ENCODE measurements around the gene INSM1.
"Not testable (repeated sequence)": the region's sequence is repeated elsewhere in the genome, so short reads cannot be mapped to it uniquely, and the experiment has no call there.

INSM1 gene, protein sequence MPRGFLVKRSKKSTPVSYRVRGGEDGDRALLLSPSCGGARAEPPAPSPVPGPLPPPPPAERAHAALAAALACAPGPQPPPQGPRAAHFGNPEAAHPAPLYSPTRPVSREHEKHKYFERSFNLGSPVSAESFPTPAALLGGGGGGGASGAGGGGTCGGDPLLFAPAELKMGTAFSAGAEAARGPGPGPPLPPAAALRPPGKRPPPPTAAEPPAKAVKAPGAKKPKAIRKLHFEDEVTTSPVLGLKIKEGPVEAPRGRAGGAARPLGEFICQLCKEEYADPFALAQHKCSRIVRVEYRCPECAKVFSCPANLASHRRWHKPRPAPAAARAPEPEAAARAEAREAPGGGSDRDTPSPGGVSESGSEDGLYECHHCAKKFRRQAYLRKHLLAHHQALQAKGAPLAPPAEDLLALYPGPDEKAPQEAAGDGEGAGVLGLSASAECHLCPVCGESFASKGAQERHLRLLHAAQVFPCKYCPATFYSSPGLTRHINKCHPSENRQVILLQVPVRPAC

DNA sequence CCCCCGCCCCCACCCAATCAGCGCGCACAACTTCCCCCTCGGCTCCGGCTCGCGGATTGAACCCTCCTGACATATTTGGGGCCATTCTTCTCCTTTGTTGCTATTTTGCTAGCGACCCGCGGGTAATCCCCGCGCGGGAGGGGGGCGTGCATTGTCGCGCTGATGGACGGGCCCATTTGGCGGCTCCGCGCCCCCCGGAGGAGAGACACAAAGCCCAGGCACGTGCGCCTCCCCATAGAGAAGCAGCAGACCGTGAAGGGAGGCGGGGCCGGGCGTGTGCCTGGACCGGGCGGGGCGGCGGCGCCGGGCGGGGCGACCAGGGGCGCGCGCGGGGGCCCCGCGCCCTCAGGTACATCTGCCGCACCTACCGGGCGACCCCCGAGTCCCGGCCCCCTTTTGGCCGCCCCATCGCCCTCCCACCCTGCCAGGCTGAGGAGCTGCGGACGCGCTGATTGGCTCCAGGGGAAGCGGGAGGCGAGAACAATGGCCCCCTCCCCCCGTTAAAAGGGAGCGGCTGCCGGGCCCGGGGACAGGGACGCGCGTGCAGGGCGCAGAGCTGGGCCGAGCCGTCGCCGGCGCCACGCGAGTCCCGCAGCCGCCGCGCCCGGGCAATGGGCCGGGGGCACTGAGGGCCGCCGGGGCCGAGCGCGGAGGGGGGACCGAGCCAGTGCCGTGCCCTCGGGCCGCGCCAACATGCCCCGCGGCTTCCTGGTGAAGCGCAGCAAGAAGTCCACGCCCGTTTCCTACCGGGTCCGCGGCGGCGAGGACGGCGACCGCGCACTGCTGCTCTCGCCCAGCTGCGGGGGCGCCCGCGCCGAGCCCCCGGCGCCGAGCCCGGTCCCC is at the start of gene INSM1:
INSM1 (plus strand) TSS at position 530 of the 843 bp plus-strand sequence; CDS start at position 694, 164 bp downstream.
- no peak for DNase-seq

DNA sequence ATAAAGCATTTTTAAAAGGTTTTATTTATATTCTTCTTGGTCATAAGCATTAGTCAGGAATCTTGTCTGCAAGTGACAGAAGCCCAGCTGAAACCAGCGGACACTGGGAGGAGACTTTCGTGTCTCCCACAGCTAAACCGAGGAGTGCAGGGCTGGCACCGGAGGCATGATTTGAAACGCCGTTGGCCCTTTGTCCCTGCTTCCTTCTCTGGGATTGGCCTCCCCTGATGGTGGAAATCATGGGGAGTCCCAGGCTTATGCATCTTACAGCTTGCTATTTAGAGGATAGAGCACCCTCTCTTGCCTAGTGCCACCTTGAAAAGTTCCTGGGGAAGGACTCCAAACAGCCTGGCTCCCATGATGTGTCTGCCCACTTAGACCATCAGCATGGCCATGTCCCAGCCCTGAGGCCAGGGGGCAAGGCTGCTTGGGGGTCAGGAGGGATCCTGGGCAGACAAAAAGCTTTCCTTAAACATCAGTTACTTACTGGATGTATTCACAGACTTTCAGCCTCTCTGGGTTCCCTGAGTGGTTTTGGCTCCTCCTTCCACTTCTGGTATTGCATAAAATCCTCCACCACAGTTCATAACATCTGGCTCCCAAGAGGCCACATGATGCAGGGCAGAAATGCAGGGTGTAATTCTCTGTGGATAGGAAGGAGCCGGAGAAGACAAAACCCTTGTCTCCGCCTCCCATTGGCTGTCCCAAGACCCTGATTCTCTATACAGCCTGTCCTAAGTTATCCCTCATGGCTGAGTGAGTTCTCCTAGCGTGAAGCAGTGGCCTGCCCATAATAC is 49.3 kb upstream of the INSM1 start:
- no peak for DNase-seq

- DNase-seq: no peak
These were observed 46.8 kb upstream of the INSM1 start for GRCh38 chr20:20321134-20321533.

GRCh38 chr20:20321917-20322316 is 46.0 kb upstream of the INSM1 start:
- no peak for DNase-seq

DNA sequence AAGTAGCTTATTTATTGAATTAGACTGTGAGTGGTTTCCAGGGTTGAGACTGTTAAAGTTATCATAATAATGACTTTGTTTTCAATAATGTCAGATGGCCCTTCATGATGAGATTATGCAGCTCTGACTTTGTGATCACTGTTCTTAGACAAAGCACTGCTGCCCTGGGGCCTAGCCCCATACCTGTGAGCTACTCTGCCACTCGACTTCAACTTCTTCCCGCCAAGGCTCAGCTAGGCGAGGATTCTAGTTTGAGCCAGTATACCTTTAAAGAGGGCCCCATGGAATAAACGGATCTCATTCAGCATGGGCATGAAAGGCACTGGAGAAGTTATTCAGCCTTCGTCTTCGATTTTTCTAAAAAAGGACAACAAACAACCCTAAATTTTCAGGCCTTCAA is 45.0 kb upstream of the INSM1 start:
- no peak for DNase-seq

DNA sequence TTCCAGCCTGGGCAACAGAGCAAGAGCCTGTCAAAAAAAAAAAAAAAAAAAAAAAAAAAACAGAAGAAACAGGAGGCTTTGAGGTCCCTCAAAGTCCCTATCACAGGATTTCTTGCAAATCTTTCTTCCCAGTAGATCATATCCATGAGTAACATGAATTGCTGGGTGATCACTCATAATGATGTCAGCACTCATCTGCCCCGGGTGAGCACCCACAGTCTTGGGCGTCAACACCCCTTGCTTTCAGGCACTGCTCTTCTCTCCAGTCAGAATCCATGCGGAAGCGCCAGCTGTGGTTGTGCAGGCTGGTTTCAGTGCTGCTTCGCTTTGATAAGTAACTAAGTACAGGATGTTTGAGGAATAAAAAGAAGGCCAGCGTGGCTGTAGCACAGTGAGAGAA is 40.2 kb upstream of the INSM1 start:
- no peak for DNase-seq

DNA sequence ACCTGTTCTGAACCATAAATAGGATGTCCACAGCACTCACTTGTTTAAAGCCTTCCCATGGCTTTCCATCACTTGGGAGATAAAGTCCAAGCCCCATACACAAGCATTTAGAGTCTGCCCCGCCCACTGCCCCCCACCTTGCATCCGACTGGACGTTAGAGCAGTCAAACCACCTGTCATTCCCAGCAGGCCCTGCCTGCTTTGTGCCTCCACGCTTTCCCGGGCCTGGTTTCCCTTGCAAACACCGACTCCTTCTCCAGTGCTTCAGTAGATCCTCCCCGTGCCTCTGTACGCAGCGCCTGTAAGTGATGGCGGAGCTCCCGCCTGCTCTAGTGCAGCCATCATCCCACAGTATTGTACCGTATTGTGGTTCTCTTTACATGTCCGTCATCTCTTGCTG is 38.3 kb upstream of the INSM1 start:
- no peak for DNase-seq

GRCh38 chr20:20331156-20331555 is 36.7 kb upstream of the INSM1 start:
- no peak for DNase-seq

DNA sequence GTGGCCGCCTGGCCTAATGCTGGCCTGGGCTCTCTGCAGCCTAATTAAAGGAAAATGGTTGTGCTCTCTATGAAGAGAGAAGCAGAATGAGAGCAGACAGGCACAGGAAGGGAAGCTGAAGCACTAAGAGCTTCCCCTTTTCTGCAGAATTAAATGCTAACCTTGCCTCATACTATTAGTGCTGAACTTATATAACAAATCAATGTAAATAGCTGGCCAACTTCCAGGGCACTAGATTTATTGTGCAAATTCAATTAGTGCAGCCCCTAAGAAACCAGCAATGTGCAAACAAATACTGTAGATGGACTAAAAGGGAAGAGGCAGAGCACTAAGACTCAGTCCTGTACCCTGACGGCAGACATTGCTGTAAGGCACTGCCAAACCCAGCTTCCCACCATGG is 36.1 kb upstream of the INSM1 start:
- DNase-seq: no peak

GRCh38 chr20:20333866-20334265 is 34.0 kb upstream of the INSM1 start:
- DNase-seq: no peak

DNA sequence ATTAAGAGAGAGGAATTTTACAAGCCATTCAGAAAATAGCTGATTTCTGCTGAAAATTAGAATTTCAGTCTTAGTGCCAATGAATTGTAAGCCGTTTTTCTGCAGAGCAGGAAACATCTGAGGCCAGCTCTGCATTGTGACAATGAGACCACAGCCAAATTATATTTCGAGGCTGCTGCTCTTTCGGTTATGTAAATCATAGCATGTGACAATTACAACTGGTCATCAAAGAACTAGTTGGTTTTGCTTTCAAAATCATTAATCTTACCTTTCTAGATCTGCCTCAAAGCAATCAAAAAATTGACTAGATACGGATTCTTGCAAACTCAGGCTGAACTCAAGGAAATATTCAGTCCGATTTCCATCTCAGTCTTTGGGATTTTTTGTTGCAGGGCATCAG is 33.4 kb upstream of the INSM1 start:
- no peak for DNase-seq

GRCh38 chr20:20338133-20338730 is 29.7 kb upstream of the INSM1 start:
- DNase-seq: no peak

DNA sequence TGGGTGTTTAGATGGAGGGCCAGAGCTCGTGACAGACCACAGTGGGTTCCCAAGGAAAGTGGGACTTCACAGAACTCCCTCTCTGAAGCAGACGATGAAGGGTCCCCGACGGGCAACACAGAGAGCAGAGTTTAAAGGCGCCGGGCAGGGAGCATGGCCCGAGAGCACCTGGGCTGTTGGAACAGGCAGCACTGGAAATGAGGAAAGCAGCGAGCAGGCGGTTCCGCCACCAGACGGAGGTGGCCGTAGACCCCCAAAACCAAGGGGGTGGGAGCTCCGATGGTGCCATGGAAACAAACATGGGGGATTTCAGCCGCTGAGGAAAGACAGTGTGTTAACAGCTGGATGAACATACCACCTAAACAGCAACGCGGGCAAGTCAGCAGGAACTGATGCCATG is 27.5 kb upstream of the INSM1 start:
- no peak for DNase-seq

- DNase-seq: no peak
These were observed 26.5 kb upstream of the INSM1 start for GRCh38 chr20:20341371-20341770.

- DNase-seq: no peak
These were observed 25.8 kb upstream of the INSM1 start for GRCh38 chr20:20342066-20342465.

- no peak for DNase-seq
These were observed 24.0 kb upstream of the INSM1 start for GRCh38 chr20:20343932-20344331.

DNA sequence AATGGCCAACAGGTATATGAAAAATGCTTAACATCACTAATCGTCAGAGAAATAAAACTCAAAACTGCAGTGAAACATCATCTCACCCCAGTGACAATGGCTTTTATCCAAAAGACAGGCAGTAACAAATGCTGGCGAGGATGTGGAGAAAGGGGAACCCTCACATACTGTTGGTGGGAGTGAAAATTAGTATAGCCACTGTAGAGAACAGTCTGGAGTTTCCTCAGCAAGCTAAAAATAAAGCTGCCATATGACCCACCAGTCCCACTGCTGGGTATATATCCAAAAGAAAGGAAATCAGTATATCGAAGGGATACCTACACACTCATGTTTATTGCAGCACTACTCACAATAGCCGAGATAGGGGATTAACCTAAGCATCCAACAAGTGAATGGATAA is 23.4 kb upstream of the INSM1 start:
- DNase-seq: no peak

DNA sequence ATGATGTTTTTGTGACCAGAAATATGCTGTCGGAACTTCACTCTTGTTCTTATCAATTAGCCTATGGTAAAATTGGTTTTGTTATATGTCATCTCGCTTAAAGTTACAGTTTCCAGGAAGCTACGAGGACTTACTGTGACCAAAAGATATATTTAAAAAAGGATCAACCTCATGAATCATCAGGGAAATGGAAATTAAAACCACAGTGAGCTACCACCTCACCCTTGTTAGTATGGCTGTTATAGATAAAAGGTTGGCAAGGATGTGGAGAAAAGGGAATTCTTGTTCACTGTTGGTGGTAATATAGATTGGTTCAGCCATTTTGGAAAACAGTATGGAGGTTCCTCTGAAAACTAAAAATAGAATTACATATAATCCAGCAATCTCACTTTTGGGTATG is 14.3 kb upstream of the INSM1 start:
- DNase-seq: no peak

DNA sequence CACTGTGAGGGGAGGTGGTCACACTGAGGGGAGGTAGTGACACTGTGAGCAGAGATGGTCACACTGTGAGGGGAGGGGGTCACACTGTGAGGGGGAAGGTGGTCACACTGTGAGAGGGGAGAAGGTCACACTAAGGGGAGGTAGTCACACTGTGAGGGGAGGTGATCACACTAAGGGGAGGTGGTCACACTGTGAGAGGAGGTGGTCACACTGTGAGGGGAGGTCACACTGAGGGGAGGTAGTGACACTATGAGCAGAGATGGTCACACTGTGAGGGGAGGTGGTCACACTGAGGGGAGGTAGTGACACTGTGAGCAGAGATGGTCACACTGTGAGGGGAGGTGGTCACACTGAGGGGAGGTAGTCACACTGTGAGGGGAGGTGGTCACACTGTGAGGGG is 12.4 kb upstream of the INSM1 start:
- DNase-seq: not testable (repeated sequence)

DNA sequence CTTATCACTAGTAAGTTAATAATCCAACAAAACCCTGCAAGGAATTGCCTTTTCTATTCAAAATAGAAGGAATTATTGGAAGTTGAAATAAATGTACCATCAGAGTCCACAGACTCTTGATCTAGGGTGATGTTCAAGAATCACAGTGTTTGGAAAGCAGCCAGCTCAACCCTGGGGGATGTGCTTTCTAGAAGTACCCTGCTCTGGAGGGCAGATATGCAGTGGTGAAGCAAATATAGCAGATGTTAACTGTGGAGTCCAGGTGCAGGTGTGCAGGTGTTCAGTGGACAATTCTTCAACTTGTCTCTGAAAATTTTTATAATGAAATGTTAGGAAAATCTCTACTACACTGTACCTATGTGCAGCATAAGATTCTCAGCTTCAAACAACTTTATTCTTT is 9.1 kb upstream of the INSM1 start:
- DNase-seq: no peak

DNA sequence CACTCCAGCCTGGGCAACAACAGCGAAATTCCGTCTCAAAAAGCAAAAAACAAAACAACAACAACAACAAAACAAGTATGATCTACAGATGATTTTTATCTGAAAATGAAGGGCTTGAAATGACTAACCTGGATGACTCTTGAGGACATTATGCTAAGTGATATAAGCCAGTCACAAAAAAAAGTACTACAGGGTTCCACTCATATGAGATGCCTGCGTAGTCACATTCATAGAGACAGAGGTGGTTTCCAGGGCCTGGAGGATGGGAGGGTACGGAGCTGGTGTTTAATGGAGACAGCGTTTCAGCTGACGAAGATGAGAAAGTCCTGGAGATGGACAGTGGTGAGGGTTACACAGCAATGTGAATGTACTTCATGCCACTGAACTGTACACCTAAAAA is 8.3 kb upstream of the INSM1 start:
- no peak for DNase-seq

GRCh38 chr20:20360464-20360863 is 7.4 kb upstream of the INSM1 start:
- no peak for DNase-seq
